Right ventricle myocardium superior (tissue), 1 donor: ENCODE results near the gene GLUD2. TPM values are rescaled to one million over a fixed set of nuclear protein-coding genes. Genes with fewer than 3 reads are reported as not detected.

ENCODE experiments used
- ATAC-seq: fragments of 200-7000 bp; cut with Tn5 transposase; one replicate; pipeline ENCODE4 v1.9.1; 2020; ENCODE audit warnings: mild to moderate bottlenecking; ENCODE audit not compliant: poor library complexity
- DNase-seq: peaks from one replicate; pipeline ENCODE4 v3.0.0-alpha.2; 2020
- intact Hi-C: fragments of 100-400 bp; cut with DNase I; formaldehyde crosslinking; loops from one replicate; pipeline ENCODE4 v1.11.2; 2022
- total RNA-seq: library from RNA; stranded (reverse); fragmentation: NEBNext Ultra II Directional; extraction: Animal tissue kit (Norgen Biotek cat#: 25700); gene quantifications from one replicate; pipeline ENCODE4 v1.2.1, GENCODE V29; 2021
- donor health status: DM: no; HTN: yes; CAD: no; lungs with severe emphysema.

The GLUD2 gene
- total RNA-seq, 1 donor from 2014 or later: 1.4 TPM

- intact Hi-C loops: no loop called here
- no peak for DNase-seq
- ATAC-seq: no peak
These were observed 37.6 kb downstream of the GLUD2 start for GRCh38 chrX:121084903-121085611.

- intact Hi-C loops: no loop called here
- DNase-seq: no peak
- ATAC-seq: no peak
These were observed 38.2 kb downstream of the GLUD2 start for GRCh38 chrX:121085612-121086010.

- no peak for ATAC-seq
- DNase-seq: no peak
- intact Hi-C loops: no loop called here
These were observed 45.6 kb downstream of the GLUD2 start for GRCh38 chrX:121093011-121093410.

Other genes starting within 250 kb of the GLUD2 start
- not detected for gene CT47B1, start 171.7 kb upstream of the GLUD2 start, total RNA-seq
- gene CT47A11, start 110.5 kb upstream of the GLUD2 start, total RNA-seq: not detected
- gene CT47A10, start 105.6 kb upstream of the GLUD2 start, total RNA-seq: not detected
- not detected for gene CT47A9, start 100.7 kb upstream of the GLUD2 start, total RNA-seq
- gene CT47A8, start 95.9 kb upstream of the GLUD2 start, total RNA-seq: not detected
- gene CT47A7, start 91.0 kb upstream of the GLUD2 start, total RNA-seq: not detected
- not detected for gene CT47A6, start 86.1 kb upstream of the GLUD2 start, total RNA-seq
- gene CT47A5, start 81.3 kb upstream of the GLUD2 start, total RNA-seq: not detected
- not detected for gene CT47A4, start 76.4 kb upstream of the GLUD2 start, total RNA-seq
- not detected for gene CT47A3, start 71.5 kb upstream of the GLUD2 start, total RNA-seq
- not detected for gene CT47A2, start 66.7 kb upstream of the GLUD2 start, total RNA-seq
- gene CT47A1, start 61.9 kb upstream of the GLUD2 start, total RNA-seq: not detected